ENCODE results near the gene ATP2B3. TPM values are rescaled to one million over a fixed set of nuclear protein-coding genes. Genes with fewer than 3 reads are reported as not detected.

ATP2B3 gene
- total and polyA plus RNA-seq, 2 experiments from 2014 or later = 0.17 TPM; not detected in 1

DNA sequence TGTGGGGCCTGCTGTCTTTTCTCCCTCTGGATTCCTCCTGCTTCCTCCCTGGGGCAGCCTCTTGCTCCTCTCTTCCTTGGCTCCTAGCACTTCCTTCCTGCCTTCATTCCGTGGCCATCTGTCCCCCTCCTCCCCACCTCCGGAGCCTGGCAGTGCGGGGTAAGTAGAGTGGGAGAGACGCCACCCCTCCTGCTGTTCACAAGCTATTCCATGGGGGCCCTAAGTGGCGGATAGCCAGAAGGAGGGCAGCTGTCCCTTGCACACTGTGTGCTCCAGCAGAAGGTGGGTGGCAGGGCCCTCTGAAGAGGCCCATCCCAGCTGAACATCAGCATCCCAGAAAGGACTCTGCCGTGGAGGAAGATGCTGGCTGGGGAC lies 54.1 kb downstream of the ATP2B3 start (continued):
- TF ChIP-seq ETS1 (IDR thresholded peaks at IDR 0.05) (no peak), EZH2phosphoT487 (IDR thresholded peaks at IDR 0.05; ENCODE audit: unreplicated experiment) (no peak), JUNB (IDR thresholded peaks at IDR 0.05; ENCODE audit: unreplicated experiment) (no peak), CREB1 (CRISPR knock-in tag; IDR thresholded peaks at IDR 0.05; ENCODE audit: low read depth) (no peak), STAT1 (IDR thresholded peaks at IDR 0.05; ENCODE audit: unreplicated experiment) (no peak), ZNF331 (CRISPR knock-in tag; IDR thresholded peaks at IDR 0.05; ENCODE audit: low read depth) (no peak)
- TF ChIP-seq, protein P1, sequence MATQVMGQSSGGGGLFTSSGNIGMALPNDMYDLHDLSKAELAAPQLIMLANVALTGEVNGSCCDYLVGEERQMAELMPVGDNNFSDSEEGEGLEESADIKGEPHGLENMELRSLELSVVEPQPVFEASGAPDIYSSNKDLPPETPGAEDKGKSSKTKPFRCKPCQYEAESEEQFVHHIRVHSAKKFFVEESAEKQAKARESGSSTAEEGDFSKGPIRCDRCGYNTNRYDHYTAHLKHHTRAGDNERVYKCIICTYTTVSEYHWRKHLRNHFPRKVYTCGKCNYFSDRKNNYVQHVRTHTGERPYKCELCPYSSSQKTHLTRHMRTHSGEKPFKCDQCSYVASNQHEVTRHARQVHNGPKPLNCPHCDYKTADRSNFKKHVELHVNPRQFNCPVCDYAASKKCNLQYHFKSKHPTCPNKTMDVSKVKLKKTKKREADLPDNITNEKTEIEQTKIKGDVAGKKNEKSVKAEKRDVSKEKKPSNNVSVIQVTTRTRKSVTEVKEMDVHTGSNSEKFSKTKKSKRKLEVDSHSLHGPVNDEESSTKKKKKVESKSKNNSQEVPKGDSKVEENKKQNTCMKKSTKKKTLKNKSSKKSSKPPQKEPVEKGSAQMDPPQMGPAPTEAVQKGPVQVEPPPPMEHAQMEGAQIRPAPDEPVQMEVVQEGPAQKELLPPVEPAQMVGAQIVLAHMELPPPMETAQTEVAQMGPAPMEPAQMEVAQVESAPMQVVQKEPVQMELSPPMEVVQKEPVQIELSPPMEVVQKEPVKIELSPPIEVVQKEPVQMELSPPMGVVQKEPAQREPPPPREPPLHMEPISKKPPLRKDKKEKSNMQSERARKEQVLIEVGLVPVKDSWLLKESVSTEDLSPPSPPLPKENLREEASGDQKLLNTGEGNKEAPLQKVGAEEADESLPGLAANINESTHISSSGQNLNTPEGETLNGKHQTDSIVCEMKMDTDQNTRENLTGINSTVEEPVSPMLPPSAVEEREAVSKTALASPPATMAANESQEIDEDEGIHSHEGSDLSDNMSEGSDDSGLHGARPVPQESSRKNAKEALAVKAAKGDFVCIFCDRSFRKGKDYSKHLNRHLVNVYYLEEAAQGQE (IDR thresholded peaks at IDR 0.05; ENCODE audit: unreplicated experiment) = no peak

- no peak overlapping the region for H3K4me3 ChIP-seq
- ATAC-seq (no peak), DNase-seq (ENCODE audit: low spot score) (no peak)
- H3K79me2 ChIP-seq (replicated peaks; ENCODE audit: insufficient read depth) = no peaks in the 10 kb centered on the region
- Mint-ChIP-seq H3K36me3 (ENCODE audit: low read depth) (no peaks in the 10 kb centered on the region), H3K9me3 (no peaks in the 10 kb centered on the region), H3K4me1 (peaks cover 11% of the 10 kb centered on the region), H3K27ac (no peak overlapping the region), H3K27me3 (ENCODE audit: insufficient read depth, low read depth, poor library complexity) (peaks cover 11% of the 10 kb centered on the region), H3K4me3 (no peak overlapping the region)
- H4K20me1 ChIP-seq (replicated peaks; ENCODE audit: insufficient read depth) = no peaks in the 10 kb centered on the region
- no peaks in the 10 kb centered on the region for H3K27me3 ChIP-seq (ENCODE audit: insufficient read depth)
- no peaks in the 10 kb centered on the region for H3K9me2 ChIP-seq (ENCODE audit: insufficient read depth)
- H3K4me1 ChIP-seq (ENCODE audit: insufficient read depth) = no peaks in the 10 kb centered on the region
- no peak overlapping the region for H2AFZ ChIP-seq
- no peaks in the 10 kb centered on the region for H3F3A ChIP-seq (replicated peaks; ENCODE audit: low read depth)
- H3K4me2 ChIP-seq = no peak overlapping the region
- no peak overlapping the region for H3K27ac ChIP-seq (ENCODE audit: low read depth)
- no peaks in the 10 kb centered on the region for H3K36me3 ChIP-seq (ENCODE audit: insufficient read depth)
- TF ChIP-seq EZH2 (IDR thresholded peaks at IDR 0.05; ENCODE audit: low read depth, unreplicated experiment) (no peak), EZH2phosphoT487 (IDR thresholded peaks at IDR 0.05; ENCODE audit: unreplicated experiment) (no peak), STAT1 (IDR thresholded peaks at IDR 0.05; ENCODE audit: unreplicated experiment) (no peak), NANOG (IDR thresholded peaks at IDR 0.05; ENCODE audit: borderline replicate concordance) (no peak), ETS1 (IDR thresholded peaks at IDR 0.05) (no peak)
- TF ChIP-seq, protein P1 (IDR thresholded peaks at IDR 0.05; ENCODE audit: unreplicated experiment) = no peak
Measured at GRCh38 chrX:153572601-153573000, 55.2 kb downstream of the ATP2B3 start.

Measured in GM23338 (cell line).